Keratinocyte (primary cell): Measurements from ENCODE around the gene NEK8. TPM values are rescaled to one million over a fixed set of nuclear protein-coding genes. Genes with fewer than 3 reads are reported as not detected.

Source experiments
- DNase-seq: peaks from one replicate; pipeline ENCODE4 v3.0.0-alpha.2; 2011; ENCODE audit warnings: low read depth, missing footprints, low spot score
- FAIRE-seq: peaks from 2 replicates; lab custom pipeline; 2011; peaks lifted over from hg19 to GRCh38; lab: Jason Lieb, UNC
- H2AFZ ChIP-seq: 2 replicates; pipeline ENCODE4 v1.6.0; 2012; ENCODE audit warnings: low read length, control low read depth, inconsistent platforms; ENCODE audit not compliant: control insufficient read depth
- H3K27ac ChIP-seq: 2 replicates; pipeline ENCODE4 v1.5.1; 2011; ENCODE audit warnings: low read length; ENCODE audit not compliant: control insufficient read depth, insufficient read depth
- H3K27me3 ChIP-seq: 3 replicates; pipeline ENCODE4 v1.6.0; 2011; ENCODE audit warnings: low read length; ENCODE audit not compliant: control insufficient read depth, insufficient read depth; ENCODE audit errors: extremely low read depth
- H3K36me3 ChIP-seq, 2 experiments: 2 replicates in 1 of 2; 3 replicates in 1 of 2; pipeline ENCODE4 v1.5.1; 2011; ENCODE audit warnings: low read length in 2 of 2, mild to moderate bottlenecking in 1 of 2; ENCODE audit not compliant: control insufficient read depth in 2 of 2, insufficient read depth in 2 of 2; ENCODE audit errors: extremely low read depth in 1 of 2
- H3K4me1 ChIP-seq: 3 replicates; pipeline ENCODE4 v1.5.1; 2011; ENCODE audit warnings: low read length; ENCODE audit not compliant: control insufficient read depth, insufficient read depth; ENCODE audit errors: extremely low read depth
- H3K4me2 ChIP-seq: 3 replicates; pipeline ENCODE4 v1.6.0; 2011; ENCODE audit warnings: low read depth, low read length; ENCODE audit not compliant: control insufficient read depth, insufficient read depth; ENCODE audit errors: extremely low read depth
- H3K4me3 ChIP-seq, 3 experiments: fragments of 200-600 bp in 1 of 3; sonication (generic) in 1 of 3; 2 replicates in 2 of 3; 3 replicates in 1 of 3; pipeline ENCODE4 v1.5.1; 2011 to 2016; ENCODE audit warnings: low read length in 3 of 3, mild to moderate bottlenecking in 3 of 3, control low read depth in 2 of 3, inconsistent platforms in 1 of 3, low read depth in 1 of 3, mixed read lengths in 1 of 3, mixed run types in 1 of 3, moderate library complexity in 1 of 3; ENCODE audit not compliant: control insufficient read depth in 2 of 3, insufficient read depth in 2 of 3; ENCODE audit errors: extremely low read depth in 1 of 3
- H3K79me2 ChIP-seq: 2 replicates; pipeline ENCODE4 v1.6.0; 2012; ENCODE audit warnings: low read length; ENCODE audit not compliant: control insufficient read depth, insufficient read depth
- H3K9ac ChIP-seq: 3 replicates; pipeline ENCODE4 v1.6.0; 2011; ENCODE audit warnings: low read length; ENCODE audit not compliant: control insufficient read depth, insufficient read depth; ENCODE audit errors: extremely low read depth
- H3K9me1 ChIP-seq: 3 replicates; pipeline ENCODE4 v1.6.0; 2011; ENCODE audit warnings: low read length; ENCODE audit not compliant: control insufficient read depth, insufficient read depth; ENCODE audit errors: extremely low read depth
- H3K9me3 ChIP-seq: 2 replicates; pipeline ENCODE4 v1.5.1; 2012; ENCODE audit warnings: low read depth, low read length; ENCODE audit not compliant: control insufficient read depth
- H4K20me1 ChIP-seq: 3 replicates; pipeline ENCODE4 v1.6.0; 2011; ENCODE audit warnings: low read length; ENCODE audit not compliant: control insufficient read depth, insufficient read depth; ENCODE audit errors: extremely low read depth
- CTCF ChIP-seq, 3 experiments: IDR thresholded peaks in 1 of 3; conservative IDR thresholded peaks in 1 of 3; optimal IDR thresholded peaks in 1 of 3; 2 replicates in 2 of 3; 3 replicates in 1 of 3; pipeline versions ENCODE3 to v1.5.1; 2011; ENCODE audit warnings: low read length in 3 of 3, mild to moderate bottlenecking in 3 of 3, moderate library complexity in 2 of 3, control low read depth in 1 of 3, inconsistent platforms in 1 of 3; ENCODE audit not compliant: insufficient read depth in 2 of 3; ENCODE audit errors: extremely low read depth in 1 of 3
- EZH2 ChIP-seq: IDR thresholded peaks from one replicate; pipeline ENCODE4 v1.6.1; 2012; ENCODE audit warnings: inconsistent platforms, mild to moderate bottlenecking, low read length, moderate library complexity
- dilution Hi-C: fragments of 300-500 bp; cut with MboI; formaldehyde crosslinking; loops from one replicate; pipeline ENCODE4 v1.7.0; 2020; ENCODE audit warnings: low sequenced_read_pairs; ENCODE audit not compliant: extremely low pct_ligation_motif_present
- polyA plus RNA-seq, 5 experiments: library from polyadenylated mRNA; depleted of rRNA in 3 of 5; stranded (reverse) in 3 of 5; stranded (forward) in 1 of 5; unstranded in 1 of 5; fragments of >200 nt; gene quantifications; 1 replicate in 1 of 5; 2 replicates in 3 of 5; 3 replicates in 1 of 5; pipeline versions ENCODE4 v1.2.1 to v1.2.3, GENCODE V29; 2011 to 2012; ENCODE audit warnings: missing spikeins in 2 of 5, low read depth in 1 of 5, low replicate concordance in 1 of 5

NEK8 gene
- polyA plus RNA-seq, 1 donor (not counting 4 experiments of a cell fraction or from before 2014, with no cell fraction given) = 4.1 TPM

GRCh38 chr17:28710861-28711722 lies 17.5 kb upstream of the NEK8 start:
- no peaks in the 10 kb centered on the region for H3K9me1 ChIP-seq
- H3K4me2 ChIP-seq = peak overlapping the region; percentile 94
- H3K9me3 ChIP-seq = no peaks in the 10 kb centered on the region
- H3K9ac ChIP-seq = peak overlapping the region; percentile 76
- dilution Hi-C loops = no loop called here
- peaks cover 16 to 32% of the 10 kb centered on the region in 2 experiments for H3K36me3 ChIP-seq
- peaks cover 2% of the 10 kb centered on the region for H4K20me1 ChIP-seq
- peak overlapping the region; percentile 87 for H2AFZ ChIP-seq
- TF ChIP-seq CTCF (optimal IDR thresholded peaks at IDR 0.05 in 1 of 3, IDR thresholded peaks at IDR 0.05 in 1 of 3, conservative IDR thresholded peaks at IDR 0.05 in 1 of 3; ENCODE audit: extremely low read depth in 1 of 3, insufficient read depth in 2 of 3, low read length in 3 of 3) (no peak), EZH2 (no peak)
- H3K4me1 ChIP-seq = peaks cover 9% of the 10 kb centered on the region
- peak overlapping the region; percentile 50 to 73 (median 67) for H3K4me3 ChIP-seq
- peak overlapping the region; percentile 71 for H3K27ac ChIP-seq
- H3K27me3 ChIP-seq = no peaks in the 10 kb centered on the region
- no peak for FAIRE-seq
- DNase-seq = no peak
- H3K79me2 ChIP-seq = peaks cover 6% of the 10 kb centered on the region

- Histone ChIP-seq H4K20me1 (peaks cover 4% of the 10 kb centered on the region), H3K36me3 (peaks cover 16 to 33% of the 10 kb centered on the region in 2 experiments), H3K9me3 (no peaks in the 10 kb centered on the region), H3K79me2 (peaks cover 12% of the 10 kb centered on the region), H3K4me1 (peaks cover 15% of the 10 kb centered on the region), H3K4me3 (peak within 1 kb of the TSS; percentile 50 to 73 (median 67)), H3K9me1 (peaks cover 3% of the 10 kb centered on the region), H3K27me3 (no peaks in the 10 kb centered on the region), H2AFZ (peak within 1 kb of the TSS; percentile 87), H3K27ac (peak within 1 kb of the TSS; percentile 71), H3K9ac (peak within 1 kb of the TSS; percentile 76), H3K4me2 (peak within 1 kb of the TSS; percentile 94)
- DNase-seq = no peak
- TF ChIP-seq EZH2 (no peak), CTCF (optimal IDR thresholded peaks at IDR 0.05 in 1 of 3, IDR thresholded peaks at IDR 0.05 in 1 of 3, conservative IDR thresholded peaks at IDR 0.05 in 1 of 3; ENCODE audit: extremely low read depth in 1 of 3, insufficient read depth in 2 of 3, low read length in 3 of 3) (no peak)
- FAIRE-seq = no peak
- dilution Hi-C loops = no loop called here
Observed at GRCh38 chr17:28711723-28712031, 16.9 kb upstream of the NEK8 start, which contains the start of gene PROCA1. PROCA1 (minus strand) TSS chr17:28711888; CDS start chr17:28711660, 228 bp downstream.
